Umbilical cord (tissue), 2 donors: ENCODE results near the gene VTI1A. TPM values are rescaled to one million over a fixed set of nuclear protein-coding genes. Genes with fewer than 3 reads are reported as not detected.

Experiments used
- DNase-seq: peaks from one replicate; pipeline ENCODE4 v3.0.0-alpha.2; 2015; ENCODE audit warnings: low spot score
- total RNA-seq: library from RNA; depleted of rRNA; stranded (reverse); fragments of >200 nt; gene quantifications from one replicate; pipeline ENCODE4 v1.2.3, GENCODE V29; 2014; ENCODE audit warnings: low replicate concordance; ENCODE audit not compliant: insufficient read depth

Gene VTI1A
- total RNA-seq, 1 donor from 2014 or later, result 21.9 TPM

- DNase-seq, result peak; percentile 65
Measured at GRCh38 chr10:112779025-112779770, 332.2 kb downstream of the VTI1A start.

GRCh38 chr10:112782200-112782907 is 335.3 kb downstream of the VTI1A start:
- DNase-seq, result no peak

GRCh38 chr10:112783351-112784021 is 336.5 kb downstream of the VTI1A start:
- DNase-seq, result peak; percentile 69

GRCh38 chr10:112784022-112784461 is 337.0 kb downstream of the VTI1A start:
- peak; percentile 72 for DNase-seq

- DNase-seq, result no peak
Measured at GRCh38 chr10:112785089-112785488, 338.1 kb downstream of the VTI1A start.

- DNase-seq, result no peak
Measured at GRCh38 chr10:112789248-112789647, 342.2 kb downstream of the VTI1A start.

GRCh38 chr10:112790030-112790429 is 343.0 kb downstream of the VTI1A start:
- no peak for DNase-seq

- DNase-seq, result no peak
Measured at GRCh38 chr10:112790921-112791320, 343.9 kb downstream of the VTI1A start.

- DNase-seq, result no peak
Measured at GRCh38 chr10:112791447-112791846, 344.4 kb downstream of the VTI1A start.

- DNase-seq, result peak; percentile 60
Measured at GRCh38 chr10:112792487-112793201, 345.6 kb downstream of the VTI1A start.

- no peak for DNase-seq
Measured at GRCh38 chr10:112793202-112793921, 346.3 kb downstream of the VTI1A start.

- DNase-seq, result no peak
Measured at GRCh38 chr10:112794201-112794600, 347.2 kb downstream of the VTI1A start.

GRCh38 chr10:112795067-112795466 is 348.1 kb downstream of the VTI1A start:
- no peak for DNase-seq

- DNase-seq, result no peak
Measured at GRCh38 chr10:112797197-112797596, 350.2 kb downstream of the VTI1A start.

GRCh38 chr10:112797855-112798254 is 350.8 kb downstream of the VTI1A start:
- no peak for DNase-seq

- DNase-seq, result no peak
Measured at GRCh38 chr10:112799038-112799437, 352.0 kb downstream of the VTI1A start.

GRCh38 chr10:112799726-112800510 is 352.9 kb downstream of the VTI1A start:
- DNase-seq, result no peak

GRCh38 chr10:112801004-112801403 is 354.0 kb downstream of the VTI1A start:
- no peak for DNase-seq

- no peak for DNase-seq
Measured at GRCh38 chr10:112801748-112802147, 354.7 kb downstream of the VTI1A start.

GRCh38 chr10:112802411-112803022 is 355.5 kb downstream of the VTI1A start:
- DNase-seq, result no peak
